H9 (cell line): ENCODE results near the gene EPS8. TPM values are rescaled to one million over a fixed set of nuclear protein-coding genes. Genes with fewer than 3 reads are reported as not detected.

Experiments used
- DNase-seq: peaks from one replicate; pipeline ENCODE4 v3.0.0-alpha.2; 2017
- H2AFZ ChIP-seq: one replicate; pipeline ENCODE4 v1.6.1; 2013; ENCODE audit warnings: mild to moderate bottlenecking, low read length, control low read depth, moderate library complexity
- H2AK5ac ChIP-seq: 2 replicates; pipeline ENCODE4 v1.6.1; 2013; ENCODE audit warnings: low read length, control low read depth, mixed read lengths; ENCODE audit not compliant: insufficient read length
- H2BK120ac ChIP-seq: one replicate; pipeline ENCODE4 v1.6.1; 2013; ENCODE audit warnings: low read depth, mild to moderate bottlenecking, low read length, control low read depth, inconsistent platforms; ENCODE audit not compliant: poor library complexity, severe bottlenecking
- H2BK12ac ChIP-seq: 2 replicates; pipeline ENCODE4 v1.6.1; 2013; ENCODE audit warnings: low read length, control low read depth, mixed read lengths, low read depth; ENCODE audit not compliant: insufficient read length
- H2BK15ac ChIP-seq: 2 replicates; pipeline ENCODE4 v1.6.1; 2013; ENCODE audit warnings: low read depth, low read length, control low read depth
- H2BK20ac ChIP-seq: one replicate; pipeline ENCODE4 v1.6.1; 2013; ENCODE audit warnings: low read depth, mild to moderate bottlenecking, low read length, control low read depth, inconsistent platforms; ENCODE audit not compliant: poor library complexity, severe bottlenecking
- H2BK5ac ChIP-seq: 2 replicates; pipeline ENCODE4 v1.6.1; 2013; ENCODE audit warnings: low read length, control low read depth, mixed read lengths; ENCODE audit not compliant: insufficient read length
- H3K14ac ChIP-seq: 2 replicates; pipeline ENCODE4 v1.6.1; 2013; ENCODE audit warnings: low read length, control low read depth; ENCODE audit not compliant: insufficient read depth
- H3K18ac ChIP-seq: 2 replicates; pipeline ENCODE4 v1.6.1; 2013; ENCODE audit warnings: low read depth, mild to moderate bottlenecking, mixed read lengths, low read length, control low read depth; ENCODE audit not compliant: insufficient read length
- H3K23ac ChIP-seq: 2 replicates; pipeline ENCODE4 v1.6.1; 2013; ENCODE audit warnings: low read length, control low read depth, mixed read lengths, low read depth; ENCODE audit not compliant: insufficient read length
- H3K23me2 ChIP-seq: 2 replicates; pipeline ENCODE4 v1.6.1; 2013; ENCODE audit warnings: low read depth, mild to moderate bottlenecking, mixed read lengths, low read length, control low read depth; ENCODE audit not compliant: insufficient read length, poor library complexity, severe bottlenecking
- H3K27ac ChIP-seq: 2 replicates; pipeline ENCODE4 v1.5.1; 2013; ENCODE audit warnings: low read length, control low read depth, mixed read lengths, low read depth; ENCODE audit not compliant: insufficient read length
- H3K27me3 ChIP-seq: 2 replicates; pipeline ENCODE4 v1.6.1; 2013; ENCODE audit warnings: low read length, control low read depth, inconsistent platforms; ENCODE audit not compliant: insufficient read depth
- H3K4ac ChIP-seq: 2 replicates; pipeline ENCODE4 v1.6.1; 2013; ENCODE audit warnings: low read depth, mild to moderate bottlenecking, control low read depth, inconsistent platforms, low read length, moderate library complexity
- H3K4me1 ChIP-seq: 2 replicates; pipeline ENCODE4 v1.6.1; 2013; ENCODE audit warnings: low read length, control low read depth, inconsistent platforms; ENCODE audit not compliant: insufficient read depth
- H3K4me2 ChIP-seq: 2 replicates; pipeline ENCODE4 v1.6.1; 2013; ENCODE audit warnings: low read length, control low read depth, mixed read lengths; ENCODE audit not compliant: insufficient read length, insufficient read depth
- H3K56ac ChIP-seq: 2 replicates; pipeline ENCODE4 v1.6.1; 2013; ENCODE audit warnings: low read depth, mild to moderate bottlenecking, mixed read lengths, low read length, control low read depth; ENCODE audit not compliant: insufficient read length
- H3K79me1 ChIP-seq: 2 replicates; pipeline ENCODE4 v1.6.1; 2013; ENCODE audit warnings: low read depth, mild to moderate bottlenecking, moderate library complexity, low read length, control low read depth, inconsistent platforms; ENCODE audit not compliant: insufficient read depth, poor library complexity, severe bottlenecking
- H3K79me2 ChIP-seq: 2 replicates; pipeline ENCODE4 v1.6.1; 2013; ENCODE audit warnings: low read length, control low read depth, inconsistent platforms; ENCODE audit not compliant: insufficient read depth
- H3K9ac ChIP-seq: 2 replicates; pipeline ENCODE4 v1.6.1; 2013; ENCODE audit warnings: low read length, control low read depth, mixed read lengths; ENCODE audit not compliant: insufficient read length; ENCODE audit errors: extremely low read depth
- H3K9me3 ChIP-seq: one replicate; pipeline ENCODE4 v1.6.1; 2013; ENCODE audit warnings: low read depth, low read length, inconsistent platforms; ENCODE audit not compliant: control insufficient read depth
- H3T11ph ChIP-seq: one replicate; pipeline ENCODE4 v1.6.1; 2013; ENCODE audit warnings: mild to moderate bottlenecking, low read length, control low read depth, inconsistent platforms
- H4K20me1 ChIP-seq: one replicate; pipeline ENCODE4 v1.6.1; 2013; ENCODE audit not compliant: control insufficient read depth, insufficient read length, insufficient read depth
- H4K5ac ChIP-seq: 2 replicates; pipeline ENCODE4 v1.6.1; 2013; ENCODE audit warnings: low read depth, mild to moderate bottlenecking, mixed read lengths, low read length, control low read depth; ENCODE audit not compliant: insufficient read length
- H4K8ac ChIP-seq: replicated peaks from 2 replicates; pipeline ENCODE4 v1.6.1; 2013; ENCODE audit warnings: low read length, control low read depth, mixed read lengths, low read depth; ENCODE audit not compliant: insufficient read length
- H4K91ac ChIP-seq: 2 replicates; pipeline ENCODE4 v1.6.1; 2013; ENCODE audit warnings: low read depth, mild to moderate bottlenecking, moderate library complexity, mixed read lengths, low read length, control low read depth; ENCODE audit not compliant: insufficient read length
- H3K27ac Mint-ChIP-seq, 3 experiments: 2 replicates in 2 of 3; 3 replicates in 1 of 3; pipeline ENCODE4 v1.8.0; 2020 to 2021; ENCODE audit warnings: mixed read lengths in 3 of 3, mild to moderate bottlenecking in 1 of 3, moderate library complexity in 1 of 3
- H3K27me3 Mint-ChIP-seq: 2 replicates; pipeline ENCODE4 v1.8.0; 2021; ENCODE audit warnings: low read depth, mild to moderate bottlenecking, moderate library complexity, mixed read lengths
- H3K36me3 Mint-ChIP-seq, 3 experiments: 2 replicates in 2 of 3; 3 replicates in 1 of 3; pipeline ENCODE4 v1.8.0; 2020 to 2021; ENCODE audit warnings: low read depth in 3 of 3, mixed read lengths in 3 of 3; ENCODE audit not compliant: insufficient read depth in 1 of 3
- H3K4me1 Mint-ChIP-seq, 2 experiments: 2 replicates each; pipeline ENCODE4 v1.8.0; 2020; ENCODE audit warnings: mixed read lengths in 2 of 2
- H3K4me3 Mint-ChIP-seq, 2 experiments: 2 replicates in 1 of 2; 3 replicates in 1 of 2; pipeline ENCODE4 v1.8.0; 2020 to 2021; ENCODE audit warnings: mild to moderate bottlenecking in 2 of 2, mixed read lengths in 2 of 2, moderate library complexity in 1 of 2
- H3K9me3 Mint-ChIP-seq, 2 experiments: 2 replicates in 1 of 2; 3 replicates in 1 of 2; pipeline ENCODE4 v1.8.0; 2020; ENCODE audit warnings: mild to moderate bottlenecking in 2 of 2, mixed read lengths in 2 of 2, moderate library complexity in 1 of 2
- CTCF ChIP-seq: fragments of 200-600 bp; sonication (generic); conservative IDR thresholded peaks from 3 replicates; pipeline ENCODE4 v1.8.0; 2021; ENCODE audit warnings: antibody characterized with exemption, mild to moderate bottlenecking
- WGBS: extraction: QIAGEN DNeasy Blood & Tissue Kit; methylation state at CpG from one replicate; pipeline ENCODE4 v1.1.7; 2013; ENCODE audit warnings: missing lambda C conversion rate, low lambda C conversion rate, mixed read lengths; ENCODE audit not compliant: insufficient read length; ENCODE audit errors: extremely low coverage; 5-methylcytosine and 5-hydroxymethylcytosine counted together
- total RNA-seq: library from RNA; stranded (reverse); gene quantifications from 2 replicates; pipeline ENCODE4 v1.2.1, GENCODE V29; 2021

The EPS8 gene
- total RNA-seq, 1 experiment from 2014 or later: 2.2 TPM

- no peaks in the 10 kb centered on the region for H3K9me3 Mint-ChIP-seq
- H3K79me1 ChIP-seq: no peaks in the 10 kb centered on the region
- H4K91ac ChIP-seq: no peak overlapping the region
- H2AFZ ChIP-seq: no peak overlapping the region
- DNase-seq: no peak
- no peak for TF ChIP-seq CTCF
- H2BK5ac ChIP-seq: no peak overlapping the region
- no peak overlapping the region for H2BK15ac ChIP-seq
- H3K18ac ChIP-seq: no peak overlapping the region
- H3K27ac Mint-ChIP-seq: no peak overlapping the region
- no peak overlapping the region for H2BK12ac ChIP-seq
- H3K4me1 ChIP-seq: no peaks in the 10 kb centered on the region
- H3K27me3 Mint-ChIP-seq: no peaks in the 10 kb centered on the region
- H3K23ac ChIP-seq: no peak overlapping the region
- H3K27me3 ChIP-seq: no peaks in the 10 kb centered on the region
- H3K4ac ChIP-seq: no peak overlapping the region
- no peaks in the 10 kb centered on the region for H4K20me1 ChIP-seq
- no peak overlapping the region for H4K5ac ChIP-seq
- H4K8ac ChIP-seq: no peak overlapping the region
- H3K9me3 ChIP-seq: no peaks in the 10 kb centered on the region
- no peak overlapping the region for H2BK120ac ChIP-seq
- H3K56ac ChIP-seq: no peak overlapping the region
- H3K36me3 Mint-ChIP-seq: no peaks in the 10 kb centered on the region
- H3K4me2 ChIP-seq: no peak overlapping the region
- H3T11ph ChIP-seq: no peak overlapping the region
- no peaks in the 10 kb centered on the region for H3K23me2 ChIP-seq
- H3K14ac ChIP-seq: no peak overlapping the region
- no peaks in the 10 kb centered on the region for H3K4me1 Mint-ChIP-seq
- no peak overlapping the region for H2BK20ac ChIP-seq
- no peak overlapping the region for H3K27ac ChIP-seq
- no peak overlapping the region for H3K4me3 Mint-ChIP-seq
- H3K9ac ChIP-seq: no peak overlapping the region
- 0 out of 2 replicates have a peak, but pooled peaks cover 2% of the 10 kb centered on the region for H3K79me2 ChIP-seq
- H2AK5ac ChIP-seq: no peak overlapping the region
- WGBS: no CpG with 5 or more reads among the region's 2 CpGs
Measured at GRCh38 chr12:15808250-15808649, 19.1 kb upstream of the EPS8 start.
